ENCODE data around the gene NAT8. TPM values are rescaled to one million over a fixed set of nuclear protein-coding genes. Genes with fewer than 3 reads are reported as not detected.
A peak's percentile ranks its signal among the peaks of the same experiment; 100 is the strongest.
"Not testable (repeated sequence)": the region's sequence is repeated elsewhere in the genome, so short reads cannot be mapped to it uniquely, and the experiment has no call there.

NAT8 gene
- not detected in 2 replicates for total RNA-seq

DNA sequence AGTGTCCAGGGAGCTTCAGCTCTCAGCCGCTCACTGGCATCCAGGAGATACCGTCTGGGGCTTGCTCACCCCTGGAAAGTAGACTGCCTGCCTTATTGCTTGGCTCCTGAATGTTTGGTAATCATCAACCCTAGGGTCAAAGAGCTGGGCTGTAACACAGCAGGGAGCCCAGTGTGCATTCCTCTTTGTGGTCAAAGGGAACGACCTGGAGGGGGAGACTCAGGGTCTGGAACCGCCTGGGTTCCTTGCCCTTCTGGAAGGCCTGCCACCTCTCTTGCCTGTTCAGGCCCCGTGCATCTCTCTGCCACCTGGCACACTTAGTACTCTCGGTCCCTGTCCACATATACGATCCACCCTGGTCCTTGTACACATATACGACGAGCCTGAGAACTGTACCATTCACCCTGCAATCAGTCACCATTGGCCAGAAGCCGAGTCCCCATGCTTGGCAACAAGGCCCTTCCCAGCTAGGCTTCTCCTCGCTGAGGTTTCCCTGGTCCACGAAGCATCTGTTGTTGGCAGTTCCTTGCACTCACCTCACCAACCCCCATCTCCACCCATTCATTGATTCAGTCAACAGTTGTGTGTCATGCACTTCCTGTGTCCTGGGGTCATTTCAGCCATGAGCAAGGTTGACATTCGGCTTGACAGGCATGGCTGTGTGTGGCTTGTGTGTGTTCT, at the start of gene NAT8:
Gene NAT8, minus strand, starts transcription at position 85 of the 681 bp plus-strand sequence. CDS start 794 bp downstream, outside the sequence.
- no peaks in the 10 kb centered on the region for H3K27me3 ChIP-seq (ENCODE audit: control insufficient read depth, insufficient read depth, low read length)
- no peak for TF ChIP-seq CTCF (IDR thresholded peaks at IDR 0.05; ENCODE audit: insufficient read depth, low read length, severe bottlenecking)

DNA sequence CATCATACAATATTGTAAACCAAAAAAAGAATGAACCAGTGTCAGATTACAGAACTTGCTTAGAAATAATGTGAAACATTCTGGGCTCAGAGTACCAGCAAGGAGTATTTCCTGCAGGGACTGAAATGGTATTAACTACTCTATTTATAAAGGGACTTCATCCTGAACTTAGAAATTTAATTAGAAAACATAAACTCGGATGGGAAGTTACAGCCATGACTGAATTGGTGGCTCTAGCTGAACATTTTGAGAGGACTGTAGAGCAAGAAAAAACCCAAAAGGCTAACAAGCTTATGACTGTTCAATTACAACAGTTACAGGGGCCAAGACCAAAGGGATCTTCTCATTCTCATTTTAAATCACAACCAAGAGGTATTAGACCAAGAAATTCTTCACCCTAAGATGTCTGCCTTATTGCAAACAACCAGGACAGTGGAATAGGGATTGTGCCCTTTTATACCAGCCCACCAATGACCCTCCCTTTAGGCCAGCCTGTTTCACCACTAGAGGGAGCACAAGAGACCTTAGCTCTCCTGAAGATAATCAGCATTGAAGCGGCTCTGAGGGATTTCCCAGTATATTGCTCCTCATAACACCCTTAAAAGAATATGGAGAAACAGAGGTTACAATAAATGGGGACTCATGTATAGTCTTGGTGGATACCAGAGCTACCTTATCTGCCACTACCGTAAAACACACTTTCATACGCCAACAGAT, 48.3 kb upstream of the NAT8 start:
- not testable (repeated sequence) for H3K36me3 ChIP-seq (ENCODE audit: control insufficient read depth, insufficient read depth, low read length); H3K27me3 ChIP-seq (ENCODE audit: control insufficient read depth, insufficient read depth, low read length); H3K4me3 ChIP-seq (ENCODE audit: low read depth, low read length)
- DNase-seq (ENCODE audit: low read depth) (peak; percentile 21), FAIRE-seq (peak; percentile 79)
- peak; percentile 47 for TF ChIP-seq CTCF (IDR thresholded peaks at IDR 0.05; ENCODE audit: insufficient read depth, low read length, severe bottlenecking)

More for the DNA sequence above, at the start of gene NAT8:
- Histone ChIP-seq H3K36me3 (ENCODE audit: control insufficient read depth, insufficient read depth, low read length) (no peaks in the 10 kb centered on the region), H3K4me3 (ENCODE audit: low read depth, low read length) (no peak within 1 kb of the TSS)
- peak; percentile 76 for FAIRE-seq
- no peak for DNase-seq (ENCODE audit: low read depth)

DNA sequence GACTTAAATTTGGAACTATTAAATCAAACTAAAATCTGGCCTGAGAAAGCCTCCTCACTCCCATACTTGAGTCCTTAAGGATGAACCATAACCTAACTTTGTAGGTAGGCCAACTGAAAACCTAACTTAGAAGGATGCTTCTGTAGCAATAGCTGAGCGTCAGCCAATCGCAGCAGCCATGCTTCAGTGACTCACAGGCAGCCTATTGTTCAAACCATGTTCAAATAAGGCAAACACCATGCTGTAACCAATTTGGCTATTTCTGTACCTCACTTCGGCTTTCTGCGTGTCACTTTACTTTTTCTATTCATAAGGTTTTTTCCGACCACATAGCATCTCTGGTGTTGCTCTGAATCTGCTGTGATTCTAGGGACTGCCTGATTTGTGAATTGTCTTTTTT, 46.3 kb upstream of the NAT8 start:
- not testable (repeated sequence) for H3K4me3 ChIP-seq (ENCODE audit: low read depth, low read length); FAIRE-seq; H3K36me3 ChIP-seq (ENCODE audit: control insufficient read depth, insufficient read depth, low read length); H3K27me3 ChIP-seq (ENCODE audit: control insufficient read depth, insufficient read depth, low read length)
- peak; percentile 6 for DNase-seq (ENCODE audit: low read depth)

- DNase-seq (ENCODE audit: low read depth) (no peak), FAIRE-seq (no peak)
- no peak overlapping the region for H3K4me3 ChIP-seq (ENCODE audit: low read depth, low read length)
- no peaks in the 10 kb centered on the region for H3K27me3 ChIP-seq (ENCODE audit: control insufficient read depth, insufficient read depth, low read length)
- no peaks in the 10 kb centered on the region for H3K36me3 ChIP-seq (ENCODE audit: control insufficient read depth, insufficient read depth, low read length)
- no peak for TF ChIP-seq CTCF (IDR thresholded peaks at IDR 0.05; ENCODE audit: insufficient read depth, low read length, severe bottlenecking)
Measured at GRCh38 chr2:73685764-73686438, 43.7 kb upstream of the NAT8 start.

DNA sequence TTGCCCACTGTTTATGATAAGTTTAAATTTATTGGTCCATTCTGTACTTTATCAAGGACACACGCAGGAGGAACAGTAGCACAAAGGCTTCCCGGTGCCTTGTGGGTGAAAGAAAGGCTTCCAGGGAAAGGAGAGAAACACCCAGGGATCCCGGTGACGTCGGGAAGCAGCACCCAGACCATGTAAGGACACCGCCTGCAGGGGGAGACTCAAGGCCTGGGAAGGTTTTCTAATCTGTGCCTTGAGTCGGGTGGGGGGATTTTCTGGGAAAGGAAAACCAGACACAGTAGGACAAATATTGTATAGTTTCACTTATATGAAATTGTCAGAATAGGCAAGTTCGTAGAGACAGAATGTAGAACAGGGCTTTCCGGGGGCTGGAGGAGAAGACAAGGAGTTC, 42.7 kb upstream of the NAT8 start:
- not testable (repeated sequence) for H3K4me3 ChIP-seq (ENCODE audit: low read depth, low read length); H3K27me3 ChIP-seq (ENCODE audit: control insufficient read depth, insufficient read depth, low read length); H3K36me3 ChIP-seq (ENCODE audit: control insufficient read depth, insufficient read depth, low read length); DNase-seq (ENCODE audit: low read depth)
- TF ChIP-seq CTCF (IDR thresholded peaks at IDR 0.05; ENCODE audit: insufficient read depth, low read length, severe bottlenecking) = peak; percentile 11
- FAIRE-seq = peak; percentile 28

DNA sequence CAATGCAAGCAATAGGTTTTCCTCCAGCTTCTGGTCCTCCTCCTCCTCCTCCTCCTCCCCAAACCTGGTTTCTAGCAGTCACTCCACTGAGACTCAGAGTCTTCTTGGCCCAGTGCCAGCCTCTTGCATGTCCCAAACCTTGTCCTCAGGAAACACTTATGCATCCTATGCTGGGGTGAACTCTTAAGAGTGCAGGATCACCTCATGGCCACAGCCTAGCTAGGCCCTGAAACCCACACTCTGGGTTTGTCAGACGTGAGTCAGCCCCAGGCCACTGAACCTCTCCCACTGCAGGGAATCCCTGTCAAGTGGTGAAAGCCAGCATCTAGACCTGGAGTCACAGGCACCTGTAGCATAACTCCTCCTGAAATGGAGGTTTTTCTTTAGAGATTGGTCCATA, 42.1 kb upstream of the NAT8 start:
- H3K27me3 ChIP-seq (ENCODE audit: control insufficient read depth, insufficient read depth, low read length); H3K4me3 ChIP-seq (ENCODE audit: low read depth, low read length); H3K36me3 ChIP-seq (ENCODE audit: control insufficient read depth, insufficient read depth, low read length): not testable (repeated sequence)
- peak; percentile 8 for DNase-seq (ENCODE audit: low read depth)
- peak; percentile 55 for FAIRE-seq

Data from bronchial epithelial cell (primary cell).